Erythroblast (primary cell): ENCODE results near the gene CELF2.

ENCODE experiments used
- GATA1 ChIP-seq: IDR thresholded peaks from 2 replicates; pipeline ENCODE4 v1.6.1; 2011; ENCODE audit warnings: low read depth, mild to moderate bottlenecking, control low read depth, low read length, moderate library complexity
- POLR2A ChIP-seq: IDR thresholded peaks from 2 replicates; pipeline ENCODE4 v1.6.1; 2011; ENCODE audit warnings: mild to moderate bottlenecking, low read length

- no peak for TF ChIP-seq POLR2A
- TF ChIP-seq GATA1, result no peak
These were observed 319.8 kb downstream of the CELF2 start for GRCh38 chr10:11337516-11337915.
